Measurements from ENCODE around the gene ZNF189.

The ZNF189 gene

DNA sequence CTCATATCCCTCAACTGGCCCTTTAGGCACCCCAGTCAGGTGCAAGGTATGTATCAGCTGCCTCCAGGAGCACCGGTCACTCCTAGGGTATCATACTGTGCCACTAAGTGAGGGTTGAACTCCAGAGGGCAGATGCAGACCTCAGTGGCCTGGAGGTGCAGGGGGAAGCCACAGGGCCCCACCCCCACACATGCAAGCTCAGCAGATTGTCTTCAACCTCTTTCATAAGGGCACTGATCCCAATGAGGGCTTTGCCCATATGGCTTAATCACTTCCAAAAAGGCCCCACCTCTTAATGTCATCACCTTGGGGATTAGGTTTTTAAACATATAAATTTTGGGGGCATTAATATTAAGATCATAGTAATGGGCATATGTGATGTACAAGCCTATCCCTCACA, 42.0 kb upstream of the ZNF189 start:
- no peak overlapping the region for H3K27ac ChIP-seq
- TF ChIP-seq CTCF (conservative IDR thresholded peaks at IDR 0.05), result no peak
- no peak for TF ChIP-seq ZFX (IDR thresholded peaks at IDR 0.05)

GRCh38 chr9:101359679-101360078, 39.0 kb upstream of the ZNF189 start:
- H3K27ac ChIP-seq, result no peak overlapping the region
- TF ChIP-seq CTCF (conservative IDR thresholded peaks at IDR 0.05) (no peak), ZFX (IDR thresholded peaks at IDR 0.05) (no peak)

GRCh38 chr9:101360647-101361046, 38.0 kb upstream of the ZNF189 start:
- H3K27ac ChIP-seq, result no peak overlapping the region
- TF ChIP-seq ZFX (IDR thresholded peaks at IDR 0.05), result no peak
- TF ChIP-seq CTCF (conservative IDR thresholded peaks at IDR 0.05), result no peak

GRCh38 chr9:101362450-101362849, 36.2 kb upstream of the ZNF189 start:
- no peak overlapping the region for H3K27ac ChIP-seq
- no peak for TF ChIP-seq ZFX (IDR thresholded peaks at IDR 0.05)
- no peak for TF ChIP-seq CTCF (conservative IDR thresholded peaks at IDR 0.05)

DNA sequence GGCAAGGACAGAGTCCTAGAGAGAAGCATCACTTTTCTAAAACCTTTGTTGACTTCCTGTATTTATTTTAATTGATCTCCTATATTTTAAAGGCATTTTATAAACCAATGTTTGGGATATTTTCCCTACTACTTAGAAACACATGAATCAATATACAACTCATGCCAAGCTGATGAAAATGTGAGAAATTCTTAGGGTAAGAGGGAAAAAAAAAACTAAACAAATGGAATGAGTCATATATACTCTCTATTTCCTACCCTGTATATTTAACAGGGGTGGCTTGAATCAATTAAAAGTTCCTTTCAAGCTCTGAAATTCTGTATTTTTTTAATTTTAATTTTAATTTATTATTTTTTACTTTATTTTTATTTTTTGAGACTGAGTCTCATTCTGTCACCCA, 33.5 kb upstream of the ZNF189 start:
- no peak overlapping the region for H3K27ac ChIP-seq
- no peak for TF ChIP-seq ZFX (IDR thresholded peaks at IDR 0.05)
- no peak for TF ChIP-seq CTCF (conservative IDR thresholded peaks at IDR 0.05)

DNA sequence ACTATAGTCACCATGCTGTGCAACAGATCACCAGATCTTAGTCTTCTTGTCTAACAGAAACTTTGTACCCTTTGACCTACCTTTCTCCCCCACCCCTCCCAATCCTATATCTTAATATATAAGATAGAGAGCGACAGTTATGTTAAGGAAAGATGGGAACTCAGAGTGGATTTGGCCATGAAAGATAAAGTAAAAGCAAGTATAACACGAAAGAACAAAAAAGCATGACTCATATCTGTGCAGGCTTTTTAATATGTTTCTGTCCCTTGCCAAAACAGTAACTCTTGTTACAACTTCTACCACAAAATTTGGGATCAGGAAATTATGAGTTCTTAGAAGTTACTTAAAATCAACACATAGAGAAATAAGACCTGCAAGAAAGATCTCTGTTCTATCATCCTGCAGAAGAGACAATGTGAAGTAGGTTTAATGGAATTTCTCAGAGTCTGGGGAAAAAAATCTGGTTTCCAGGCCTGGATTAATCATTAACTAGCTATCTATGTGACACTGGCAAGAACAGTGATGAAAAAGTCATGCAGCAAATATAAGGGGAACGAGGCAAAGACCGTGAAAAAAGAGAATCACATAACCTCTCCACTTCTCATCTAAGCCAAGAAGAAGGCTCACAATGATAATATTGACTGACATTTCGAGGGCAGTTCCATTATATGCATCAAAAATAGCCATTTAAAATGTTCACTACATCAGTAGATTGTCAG, 32.5 kb upstream of the ZNF189 start:
- TF ChIP-seq ZFX (IDR thresholded peaks at IDR 0.05) (no peak), CTCF (conservative IDR thresholded peaks at IDR 0.05) (no peak)
- no peak overlapping the region for H3K27ac ChIP-seq

GRCh38 chr9:101367323-101367722, 31.3 kb upstream of the ZNF189 start:
- no peak overlapping the region for H3K27ac ChIP-seq
- TF ChIP-seq ZFX (IDR thresholded peaks at IDR 0.05) (no peak), CTCF (conservative IDR thresholded peaks at IDR 0.05) (no peak)
